HG03095 (cell line): Measurements from ENCODE around the gene CCBE1.
"Not testable (repeated sequence)": the region's sequence is repeated elsewhere in the genome, so short reads cannot be mapped to it uniquely, and the experiment has no call there.

Source experiments
- ATAC-seq: cut with Tn5 transposase; IDR thresholded peaks from one replicate; pipeline ENCODE4 v1.9.1; 2021; ENCODE audit warnings: moderate library complexity; ENCODE audit not compliant: unreplicated experiment

CCBE1 gene

GRCh38 chr18:59715966-59716369 lies 18.7 kb upstream of the CCBE1 start:
- no peak for ATAC-seq

GRCh38 chr18:59715445-59715844 lies 18.2 kb upstream of the CCBE1 start:
- no peak for ATAC-seq

DNA sequence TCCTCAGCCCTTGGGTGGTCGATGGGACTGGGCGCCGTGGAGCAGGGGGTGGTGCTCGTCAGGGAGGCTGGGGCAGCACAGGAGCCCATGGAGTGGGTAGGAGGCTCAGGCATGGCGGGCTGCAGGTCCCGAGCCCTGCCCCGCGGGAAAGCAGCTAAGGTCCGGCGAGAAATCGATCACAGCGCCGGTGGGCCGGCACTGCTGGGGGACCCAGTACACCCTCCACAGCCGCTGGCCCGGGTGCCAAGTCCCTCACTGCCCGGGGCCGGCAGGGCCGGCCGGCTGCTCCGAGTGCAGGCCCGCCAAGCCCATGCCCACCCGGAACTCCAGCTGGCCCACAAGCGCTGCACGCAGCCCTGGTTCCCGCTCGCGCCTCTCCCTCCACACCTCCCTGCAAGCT lies 16.9 kb upstream of the CCBE1 start:
- not testable (repeated sequence) for ATAC-seq

DNA sequence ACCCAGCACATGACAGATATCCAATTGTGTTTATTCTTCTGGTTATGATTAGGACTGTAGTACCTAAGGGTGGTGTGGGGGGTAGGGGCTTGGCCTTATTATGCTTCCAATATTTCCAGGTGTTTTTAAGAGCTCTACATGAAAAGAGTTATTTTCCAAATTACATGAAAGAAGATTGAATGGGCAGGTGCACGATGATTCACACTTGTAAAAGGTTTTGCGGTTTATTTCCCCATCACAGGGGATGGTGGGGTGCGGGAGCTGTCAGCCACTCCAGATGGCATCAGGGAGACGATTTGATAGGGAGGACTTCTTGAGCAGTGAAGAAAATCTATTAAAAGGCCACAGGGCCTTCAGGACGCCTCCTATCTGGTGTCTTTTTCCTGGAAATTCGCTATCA lies 15.1 kb upstream of the CCBE1 start:
- ATAC-seq, result no peak

DNA sequence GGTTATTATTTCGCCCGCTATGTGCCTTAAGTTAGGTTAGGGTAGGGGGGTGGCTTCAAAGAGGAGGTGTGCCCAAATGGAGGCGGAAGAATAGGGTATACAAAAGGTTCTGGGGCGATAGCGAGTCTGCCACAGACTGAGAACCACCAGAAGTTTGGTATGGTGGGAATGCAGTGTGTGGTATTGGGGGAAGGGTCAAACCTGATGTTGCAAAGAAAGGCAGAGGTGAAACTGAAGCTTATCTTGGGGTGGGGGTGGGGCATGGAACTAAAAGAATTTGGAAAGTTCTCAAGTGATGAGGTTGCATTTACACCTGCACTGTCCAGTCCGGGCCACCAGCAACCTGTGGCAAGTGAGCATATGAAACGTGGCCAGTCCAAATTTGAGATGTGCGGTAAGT lies 11.8 kb upstream of the CCBE1 start:
- ATAC-seq, result no peak

DNA sequence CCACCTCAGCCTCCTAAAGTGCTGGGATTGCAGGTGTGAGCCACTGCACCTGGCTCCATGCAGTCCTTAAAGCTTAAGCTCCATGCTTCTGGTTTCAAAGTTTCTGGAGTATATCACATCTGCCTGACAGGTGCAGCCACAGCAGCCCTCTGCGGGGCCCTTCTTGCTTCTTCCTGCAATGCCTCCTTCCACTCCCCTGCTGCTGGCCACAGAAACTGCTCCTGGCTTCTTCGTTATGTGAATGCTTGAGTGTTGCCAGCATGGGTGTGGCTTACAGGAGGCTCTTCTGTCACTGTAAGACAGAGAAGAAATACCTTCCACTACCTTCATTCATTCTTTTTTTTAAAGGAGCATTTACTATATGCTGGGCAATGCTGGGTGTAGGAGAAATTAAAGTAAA lies 10.1 kb upstream of the CCBE1 start:
- ATAC-seq, result no peak

GRCh38 chr18:59706499-59706898 lies 9.3 kb upstream of the CCBE1 start:
- ATAC-seq, result no peak

DNA sequence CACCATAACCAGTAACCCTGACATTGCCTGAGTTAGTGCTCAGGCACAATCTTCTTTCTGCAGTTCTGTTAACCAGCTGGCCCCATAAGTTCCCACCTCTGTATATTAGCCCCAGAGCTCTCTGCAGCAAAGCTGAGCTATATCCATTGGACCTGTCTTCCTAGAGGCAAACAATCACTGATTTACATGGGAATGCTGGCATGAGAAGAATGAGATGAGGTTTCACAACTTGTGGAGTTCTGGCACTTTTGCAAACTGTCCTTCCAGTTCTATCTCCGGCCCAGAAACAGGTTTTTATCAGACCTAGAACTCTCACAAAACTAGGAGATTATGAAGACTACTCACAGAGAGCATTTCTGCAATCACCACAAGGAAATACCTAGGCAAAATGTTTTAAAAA lies 7.9 kb upstream of the CCBE1 start:
- no peak for ATAC-seq

DNA sequence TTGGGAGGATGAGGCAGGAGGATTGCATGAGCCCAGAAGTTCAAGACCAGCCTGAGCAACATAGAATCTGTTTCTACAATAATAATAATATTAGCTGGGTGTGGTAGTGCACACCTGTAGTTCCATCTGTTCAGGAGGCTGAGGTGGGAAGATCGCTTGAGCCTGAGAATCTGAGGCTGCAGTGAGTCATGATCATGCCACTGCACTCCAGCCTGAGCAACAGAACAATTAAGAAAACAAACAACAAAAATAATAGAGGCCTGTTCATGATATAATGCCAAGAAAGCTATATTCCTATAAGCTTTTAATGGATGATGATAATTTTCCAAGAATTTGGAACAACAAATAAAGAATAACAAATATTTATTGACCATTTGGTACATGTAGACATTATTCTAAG lies 6.9 kb upstream of the CCBE1 start:
- ATAC-seq, result no peak

- no peak for ATAC-seq
Observed at GRCh38 chr18:59701272-59701671, 4.0 kb upstream of the CCBE1 start.

DNA sequence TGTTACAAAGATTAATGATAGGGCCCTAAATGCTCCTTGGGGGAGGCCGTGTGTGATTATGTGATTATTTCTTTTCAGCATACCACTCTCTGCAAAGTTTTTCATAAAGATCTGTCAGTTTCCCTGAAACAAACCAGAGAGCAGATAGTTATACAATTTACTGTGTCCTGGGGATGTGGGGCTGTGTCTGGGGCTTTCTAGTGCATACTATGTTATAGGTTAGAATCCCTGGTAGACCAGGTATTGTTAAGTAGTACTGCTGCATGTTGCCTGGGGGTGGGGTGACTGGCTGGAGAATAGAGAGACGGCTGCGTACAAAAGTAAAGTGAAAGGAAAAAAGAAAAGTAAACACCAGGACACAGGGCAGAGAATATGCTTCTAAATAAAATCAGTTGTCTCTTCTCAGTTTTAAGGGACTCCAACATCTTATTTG lies 3.3 kb upstream of the CCBE1 start:
- no peak for ATAC-seq

DNA sequence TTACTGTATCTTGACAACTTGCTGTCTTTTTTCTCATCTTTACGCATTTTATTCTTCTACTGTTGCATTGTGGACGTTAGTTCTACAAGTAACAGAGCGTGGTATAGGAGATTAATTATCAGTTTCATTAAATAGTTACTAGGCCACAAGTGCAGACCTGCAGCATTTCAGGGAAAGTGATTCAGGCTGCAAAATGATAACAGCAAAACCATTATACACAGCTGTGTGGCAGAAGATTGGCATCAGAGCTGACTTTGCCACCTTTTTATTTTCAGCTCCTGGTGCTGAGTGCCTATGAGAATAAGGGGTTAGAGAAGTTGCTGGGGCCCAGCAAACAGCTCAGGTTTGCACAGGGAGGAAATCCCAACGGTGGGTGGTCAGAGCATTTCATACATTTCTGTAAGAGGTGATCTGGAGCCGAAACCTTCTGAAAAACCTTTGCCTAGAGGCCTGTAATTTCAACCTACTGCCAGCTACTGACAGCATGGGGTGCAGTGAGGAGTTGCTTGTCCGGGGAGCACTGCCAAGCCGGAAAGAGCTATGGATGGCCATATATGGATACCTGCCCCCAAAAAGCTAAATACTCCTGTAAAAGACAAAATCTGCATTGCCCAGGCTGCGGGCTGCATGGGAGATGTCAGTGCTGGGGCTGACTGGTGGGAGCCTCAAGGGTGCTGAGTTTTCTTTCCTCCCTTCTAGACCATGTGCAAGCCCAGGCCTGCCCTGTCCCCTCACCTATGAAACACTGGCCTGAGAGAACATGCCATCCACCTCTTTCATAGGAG lies 2.7 kb upstream of the CCBE1 start:
- no peak for ATAC-seq

GRCh38 chr18:59699061-59699460 lies 1.8 kb upstream of the CCBE1 start:
- no peak for ATAC-seq

DNA sequence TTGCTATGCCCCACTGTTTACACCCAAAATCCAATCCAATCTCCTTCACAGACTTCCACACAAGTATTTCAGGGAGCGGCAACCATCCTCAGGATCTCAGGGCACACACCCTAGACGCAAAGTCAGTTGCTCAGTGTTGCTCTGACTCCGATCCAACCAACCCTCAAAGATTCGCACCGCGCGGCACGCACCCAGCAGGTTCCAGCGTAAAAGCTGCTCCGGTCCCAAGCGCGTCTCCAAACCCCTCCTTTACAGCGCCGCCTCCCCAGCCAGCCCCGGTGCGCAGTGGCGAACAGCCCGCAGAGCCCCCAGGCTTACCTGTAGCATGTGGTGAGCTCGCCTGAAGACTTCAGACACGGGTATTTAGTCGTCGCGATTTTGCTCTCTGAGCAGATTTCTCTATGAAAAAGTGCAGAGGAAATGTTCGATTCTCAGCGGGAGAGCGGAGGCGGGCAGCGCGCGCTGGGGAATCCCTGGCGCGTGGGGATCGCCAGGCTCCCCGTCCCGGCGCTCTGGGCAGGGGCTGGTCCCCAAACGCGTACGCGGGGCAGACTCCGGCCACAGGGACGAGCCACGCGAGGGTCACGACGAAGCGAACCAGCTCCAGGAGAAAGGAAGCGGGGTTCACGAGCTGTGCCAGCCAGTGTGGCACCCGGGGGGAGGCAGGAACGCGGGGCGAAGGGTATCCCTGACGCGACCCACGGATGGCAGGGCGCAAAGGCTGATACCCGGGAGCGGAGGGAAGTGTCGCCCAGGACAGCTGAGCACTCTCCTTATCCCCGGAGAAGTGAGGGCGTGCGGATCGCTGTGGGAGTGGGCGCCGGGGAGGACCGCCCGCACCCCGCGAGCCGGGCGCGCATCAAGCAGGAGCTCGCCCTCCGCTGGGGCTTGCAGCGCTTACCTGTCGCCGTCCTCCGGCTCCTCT lies 650 bp downstream of the CCBE1 start:
- ATAC-seq, result no peak

DNA sequence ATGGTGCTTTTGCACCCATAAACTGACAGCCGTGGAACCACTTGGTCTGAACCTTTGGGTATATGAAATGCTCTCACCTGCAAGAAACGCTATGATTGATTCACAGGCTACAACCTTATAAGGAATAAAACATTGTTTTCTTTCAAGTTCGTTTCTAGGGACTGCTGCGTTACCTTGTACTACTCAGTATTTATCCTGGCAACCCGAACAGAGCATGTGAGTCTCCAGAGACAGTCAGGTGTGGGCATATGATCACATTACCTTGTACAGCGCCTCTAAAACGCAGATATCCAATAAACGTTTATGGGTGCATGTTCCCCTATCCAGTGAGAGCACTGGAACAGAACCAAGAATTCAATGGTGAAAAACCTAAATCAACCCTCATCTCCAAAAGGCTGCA lies 1.7 kb downstream of the CCBE1 start:
- no peak for ATAC-seq

DNA sequence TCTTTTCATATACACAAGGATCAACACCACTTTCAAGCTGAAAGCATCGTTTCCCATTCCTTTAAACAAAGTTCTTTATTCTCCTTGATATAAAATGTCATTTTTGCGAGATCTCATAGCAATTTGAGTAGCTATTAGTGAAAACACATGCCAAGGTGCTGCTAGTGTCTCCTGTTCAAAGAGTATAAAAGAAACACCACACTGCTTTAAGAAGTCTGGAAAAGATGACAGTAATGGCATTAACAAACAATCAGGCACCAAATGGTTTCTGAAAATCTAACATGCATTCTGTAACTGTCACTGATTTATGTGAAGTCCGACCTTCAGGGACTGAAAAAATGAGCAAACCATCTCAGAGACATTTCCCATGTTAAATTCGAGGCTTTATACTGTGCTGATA lies 2.4 kb downstream of the CCBE1 start:
- ATAC-seq, result no peak

- ATAC-seq, result no peak
Observed at GRCh38 chr18:59691996-59692395, 5.2 kb downstream of the CCBE1 start.

DNA sequence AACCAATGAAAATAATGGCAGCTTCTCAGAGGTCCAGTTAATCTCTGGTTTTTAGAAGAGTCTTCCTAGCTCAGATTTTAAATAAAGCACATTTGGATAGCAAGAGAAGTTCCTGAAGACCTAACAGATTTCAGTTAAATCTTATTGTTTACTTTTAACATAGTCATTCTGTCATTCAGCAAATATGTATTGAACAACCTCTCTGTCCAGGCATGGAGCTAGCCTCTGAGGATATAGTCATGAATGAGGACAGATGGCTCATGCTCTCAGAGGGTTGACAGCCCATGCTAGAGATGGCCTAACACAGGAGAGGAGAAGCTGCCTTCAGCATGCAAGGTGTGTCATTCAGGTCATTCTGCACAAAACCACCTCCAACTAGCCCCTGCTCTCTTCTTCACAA lies 6.2 kb downstream of the CCBE1 start:
- no peak for ATAC-seq

GRCh38 chr18:59690186-59690982 lies 6.8 kb downstream of the CCBE1 start:
- no peak for ATAC-seq

- ATAC-seq, result no peak
Observed at GRCh38 chr18:59689756-59690155, 7.5 kb downstream of the CCBE1 start.

DNA sequence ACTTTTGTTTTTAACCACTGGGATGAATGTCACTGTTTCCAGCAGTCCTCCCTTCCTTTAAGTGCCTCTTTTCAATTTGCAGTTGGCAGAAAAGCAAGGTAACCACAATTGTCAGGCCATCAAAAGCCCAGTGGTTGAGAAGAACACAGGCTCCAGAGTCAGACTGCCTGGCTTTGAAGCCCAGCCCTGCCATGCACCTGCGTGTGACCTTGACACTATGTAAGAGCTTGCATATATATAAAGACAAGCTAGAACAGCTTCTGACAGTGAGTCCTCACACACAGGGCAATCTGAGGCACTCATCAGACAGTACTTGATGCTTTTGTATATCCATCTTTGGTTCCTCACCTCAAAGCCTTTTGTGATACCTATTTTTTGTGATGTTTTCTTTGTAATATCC lies 11.0 kb downstream of the CCBE1 start:
- no peak for ATAC-seq
